SK-MEL-5 (cell line): ENCODE data around the gene PAQR7. TPM values are rescaled to one million over a fixed set of nuclear protein-coding genes. Genes with fewer than 3 reads are reported as not detected.

Source experiments
- DNase-seq: peaks from one replicate; pipeline ENCODE4 v3.0.0-alpha.2; 2016; ENCODE audit warnings: low read depth, low spot score
- in situ Hi-C: cut with HindIII; loops from 2 replicates; pipeline ENCODE4 v1.10.0; 2016; ENCODE audit warnings: low sequenced_read_pairs, high pct_unique_total_duplicates, low pct_unique_long_range_greater_than_20kb
- total RNA-seq: library from RNA; depleted of rRNA; stranded (reverse); fragments of >200 nt; shearing (Covaris generic); gene quantifications from 2 replicates; pipeline ENCODE4 v1.2.3, GENCODE V29; 2014

Gene PAQR7
- total RNA-seq, 1 experiment from 2014 or later: 4.2 TPM

DNA sequence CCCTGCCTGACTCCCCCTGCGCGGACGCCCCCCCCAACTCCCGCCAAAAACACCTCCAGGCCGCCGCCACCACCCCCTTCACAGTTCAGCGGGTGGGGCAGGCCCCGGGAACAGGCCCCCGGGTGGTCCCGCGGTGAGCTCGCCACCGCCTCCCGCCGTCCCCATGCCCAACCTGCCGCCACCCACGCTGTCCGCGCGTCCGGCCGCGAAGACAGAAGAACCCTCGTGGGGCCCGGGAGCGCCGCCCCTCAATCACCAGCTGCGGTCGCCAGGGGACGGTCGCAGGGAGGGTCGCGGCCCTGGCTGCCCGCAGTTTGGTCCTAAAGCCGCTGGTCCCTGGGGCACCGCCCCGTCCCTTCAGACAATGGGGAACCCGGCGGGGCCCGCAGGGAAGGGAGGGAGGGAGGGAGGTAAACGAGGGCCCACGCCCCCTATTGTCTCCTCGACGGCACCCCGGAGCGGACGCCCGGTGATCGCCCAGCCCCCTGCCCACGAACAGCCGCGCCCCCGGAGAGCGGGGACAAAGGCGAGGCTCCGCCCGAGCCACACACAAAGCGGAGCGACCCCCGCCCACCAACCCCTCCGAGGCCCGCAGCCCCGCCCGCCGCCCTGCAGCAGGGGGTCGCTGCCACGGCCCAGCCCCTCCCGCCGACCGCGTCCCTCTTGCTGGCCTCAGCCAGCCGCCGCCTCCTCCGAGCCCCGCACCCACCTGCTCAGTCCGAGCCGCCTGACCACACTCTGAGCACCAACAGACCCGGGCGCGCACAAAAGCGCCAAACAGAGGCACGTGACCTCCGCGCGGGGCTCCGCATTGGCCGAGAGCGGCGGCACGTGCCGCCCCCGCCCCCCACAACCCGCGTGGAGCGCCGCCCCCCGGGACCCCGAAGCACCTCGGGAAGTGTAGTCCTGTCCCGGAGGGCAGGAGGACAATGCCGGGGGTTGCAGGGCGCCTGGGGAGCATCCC lies 30.5 kb upstream of the PAQR7 start, which contains the start of gene STMN1:
Gene STMN1, minus strand, starts transcription at position 740 of the 964 bp plus-strand sequence. CDS start 1,743 bp downstream, outside the sequence.
- in situ Hi-C loops: no loop called here
- peak; percentile 82 for DNase-seq

DNA sequence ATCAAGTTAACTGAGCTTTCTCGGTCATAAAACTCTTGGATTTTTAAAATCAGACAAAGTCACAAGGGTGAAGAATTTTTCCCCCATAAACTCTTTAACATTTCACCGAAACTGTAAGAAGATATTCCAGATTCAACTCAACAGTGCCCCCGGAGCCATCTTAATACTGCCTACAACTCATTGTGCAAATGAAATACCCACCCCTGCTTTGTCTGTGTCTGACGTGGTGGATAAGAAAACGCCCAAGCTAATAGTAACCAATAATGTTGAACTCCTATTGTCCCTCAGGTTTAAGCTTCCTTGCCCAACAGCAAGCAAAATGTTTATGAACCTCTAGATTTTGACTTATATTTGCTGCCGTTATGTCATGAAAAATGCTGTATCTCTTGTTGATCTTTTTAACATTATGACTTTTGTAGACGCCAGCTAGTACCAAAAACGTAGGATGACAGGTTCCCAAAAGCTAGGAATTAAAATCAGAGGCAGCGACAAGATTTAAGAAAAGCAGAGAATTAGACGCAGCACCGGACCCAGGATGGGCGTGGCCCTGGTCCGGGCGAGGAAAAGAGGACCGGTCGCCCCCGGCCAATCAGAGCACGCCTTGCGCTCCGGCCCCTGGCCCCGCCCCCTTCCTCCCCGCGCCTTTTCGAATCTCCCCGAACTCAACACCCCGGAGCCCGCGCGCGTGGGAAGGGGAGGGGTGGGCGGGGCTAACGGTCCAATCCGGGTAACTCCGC lies 29.6 kb upstream of the PAQR7 start:
- in situ Hi-C loops: no loop called here
- DNase-seq: peak; percentile 88

DNA sequence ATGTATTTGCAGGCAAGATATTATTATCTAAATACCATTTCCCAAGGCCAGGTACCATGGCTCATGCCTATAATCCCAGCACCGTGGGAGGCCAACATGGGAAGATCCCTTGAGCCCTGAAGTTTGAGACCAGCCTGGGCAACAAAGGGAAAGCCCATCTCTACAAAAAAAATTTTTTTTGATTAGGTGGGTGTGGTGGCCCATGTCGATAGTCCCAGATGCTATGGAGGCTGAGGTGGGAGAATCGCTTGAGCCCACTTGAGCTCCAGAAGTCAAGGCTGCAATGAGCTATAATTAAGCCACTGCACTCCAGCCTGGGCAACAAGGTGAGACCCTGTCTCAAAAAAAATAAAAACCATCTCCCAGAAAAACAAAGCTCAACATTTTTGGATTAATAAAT lies 28.5 kb upstream of the PAQR7 start:
- no peak for DNase-seq
- in situ Hi-C loops: no loop called here

DNA sequence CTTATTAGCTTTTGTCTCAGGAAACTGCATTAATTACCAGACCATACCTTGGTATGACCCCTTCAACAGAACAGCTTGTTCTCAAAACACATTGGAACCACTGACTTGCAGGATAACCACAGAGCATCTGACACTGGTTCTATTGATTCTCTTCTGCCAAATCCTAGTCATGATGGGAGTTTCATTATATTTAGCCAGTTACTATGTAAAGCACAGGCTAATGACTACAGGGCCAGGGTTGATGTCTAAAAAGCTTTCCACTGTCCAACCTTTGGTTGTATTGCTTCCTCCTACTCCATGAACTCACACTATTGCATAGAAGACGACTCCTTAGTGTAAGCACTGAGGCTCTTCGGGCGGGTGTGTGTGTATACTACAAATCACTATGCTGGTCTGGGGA lies 27.0 kb upstream of the PAQR7 start:
- in situ Hi-C loops: no loop called here
- DNase-seq: peak; percentile 84

DNA sequence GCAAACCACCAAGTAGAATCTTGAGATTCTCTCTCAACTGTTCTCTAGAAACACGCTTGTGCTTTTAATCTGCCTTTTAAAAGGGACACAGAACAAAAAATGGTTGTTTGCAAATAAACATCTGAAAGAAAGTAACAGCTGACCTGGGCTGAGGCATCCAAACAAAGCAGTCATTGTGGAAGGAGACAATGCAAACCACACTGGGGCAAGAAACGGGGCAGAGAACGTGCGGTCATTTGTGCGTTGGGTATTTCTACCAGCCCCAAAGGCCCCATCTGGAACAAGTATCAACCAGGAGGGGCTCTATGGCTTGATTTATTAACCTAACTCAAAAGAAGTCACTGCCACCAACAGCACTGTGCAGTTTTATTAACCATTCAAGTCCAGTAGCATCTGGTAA lies 24.7 kb upstream of the PAQR7 start:
- in situ Hi-C loops: no loop called here
- DNase-seq: peak; percentile 77

DNA sequence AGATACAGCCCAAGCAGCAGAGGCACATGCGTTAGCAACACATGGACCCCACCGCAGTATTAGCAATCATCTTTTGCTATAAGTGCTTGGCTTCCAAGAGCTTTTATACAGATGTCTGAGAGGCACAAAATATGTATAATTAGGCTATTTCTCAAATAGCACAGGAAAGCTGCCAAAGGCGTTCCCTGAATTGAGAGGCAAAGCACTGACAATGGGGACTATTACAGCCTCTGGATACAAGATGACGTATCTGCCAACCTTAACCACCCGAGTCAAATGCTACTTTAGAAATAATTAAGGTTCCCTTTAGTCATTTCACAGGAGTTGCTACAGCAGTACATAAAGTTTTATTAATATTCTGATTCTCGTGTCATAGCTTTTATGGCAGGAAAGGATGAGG lies 24.3 kb upstream of the PAQR7 start:
- no peak for DNase-seq
- in situ Hi-C loops: no loop called here

DNA sequence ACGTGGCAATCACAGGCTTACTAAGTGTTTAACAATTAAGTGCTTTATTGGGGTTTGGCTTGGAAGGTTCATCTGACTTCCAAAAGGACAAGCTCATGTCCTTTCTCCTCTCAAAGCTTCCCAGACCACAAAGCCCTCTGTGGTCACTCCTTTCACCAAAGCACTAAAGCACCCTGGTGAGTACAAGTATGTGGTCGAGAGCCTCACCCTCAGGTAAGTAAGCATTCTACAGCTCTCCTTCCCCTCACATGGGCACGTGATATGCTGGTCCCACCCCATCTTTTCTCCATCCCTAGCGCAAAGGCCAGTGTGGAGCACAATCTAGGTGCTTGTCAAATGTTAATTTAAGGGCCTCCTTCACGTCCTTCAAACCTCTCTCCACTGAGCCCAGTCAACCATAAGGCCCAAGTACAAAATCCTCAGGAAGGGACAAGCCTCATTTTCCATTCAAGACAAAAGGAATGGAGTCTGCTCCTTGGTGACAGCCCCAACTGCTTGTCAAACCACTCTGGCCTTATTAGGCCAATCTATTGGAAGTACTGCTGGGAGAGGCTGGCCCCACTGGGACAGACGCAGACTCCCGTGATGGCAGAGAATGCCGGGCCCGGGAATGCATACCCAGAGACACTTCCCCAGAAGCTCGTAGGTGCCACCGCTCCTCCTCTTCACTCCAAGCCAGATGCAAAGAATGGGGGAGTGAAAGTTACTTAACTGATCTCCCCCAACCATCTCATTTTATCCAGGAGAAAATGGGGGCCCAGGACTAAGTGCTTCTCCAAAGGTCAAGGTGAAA lies 22.9 kb upstream of the PAQR7 start:
- DNase-seq: no peak
- in situ Hi-C loops: no loop called here

DNA sequence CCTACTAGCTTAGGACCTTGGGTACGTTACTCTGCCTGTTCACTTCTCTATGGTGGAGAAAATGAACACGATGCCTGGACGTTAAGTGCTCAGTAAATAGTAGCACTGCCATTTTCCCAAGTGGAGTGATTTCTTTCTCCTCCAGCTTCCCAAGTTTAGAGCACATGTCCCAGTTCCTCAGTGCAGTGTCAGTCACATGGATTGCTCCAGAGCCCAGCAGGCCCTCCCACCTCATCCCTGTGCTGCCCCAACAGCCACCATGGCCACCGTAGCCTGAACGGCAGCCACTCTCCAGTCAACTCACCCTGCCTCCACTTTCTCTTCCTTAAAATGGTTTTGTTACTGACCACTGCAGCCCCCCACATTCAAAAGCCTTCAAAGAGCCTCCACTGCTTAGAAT lies 22.2 kb upstream of the PAQR7 start:
- in situ Hi-C loops: no loop called here
- DNase-seq: no peak

DNA sequence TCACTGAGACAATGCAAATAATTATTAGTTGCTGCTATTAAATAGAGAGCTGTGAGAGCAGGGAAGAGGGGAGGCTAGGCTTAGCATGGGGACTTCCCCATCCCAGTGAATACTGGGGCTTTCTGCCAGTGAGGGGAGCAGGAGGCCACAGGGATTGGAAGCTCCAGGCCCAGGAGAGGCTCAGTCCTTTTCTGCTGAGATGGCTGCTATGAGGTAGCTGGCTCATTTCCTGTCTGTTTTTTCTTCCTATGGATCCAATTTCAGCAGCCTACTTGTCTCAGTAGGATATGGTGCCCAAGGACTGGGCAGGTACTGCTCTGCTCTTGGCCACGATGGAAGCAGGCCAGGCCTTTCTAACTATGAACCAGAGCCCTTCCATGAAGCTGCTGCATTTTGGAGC lies 20.8 kb upstream of the PAQR7 start:
- in situ Hi-C loops: no loop called here
- DNase-seq: no peak

DNA sequence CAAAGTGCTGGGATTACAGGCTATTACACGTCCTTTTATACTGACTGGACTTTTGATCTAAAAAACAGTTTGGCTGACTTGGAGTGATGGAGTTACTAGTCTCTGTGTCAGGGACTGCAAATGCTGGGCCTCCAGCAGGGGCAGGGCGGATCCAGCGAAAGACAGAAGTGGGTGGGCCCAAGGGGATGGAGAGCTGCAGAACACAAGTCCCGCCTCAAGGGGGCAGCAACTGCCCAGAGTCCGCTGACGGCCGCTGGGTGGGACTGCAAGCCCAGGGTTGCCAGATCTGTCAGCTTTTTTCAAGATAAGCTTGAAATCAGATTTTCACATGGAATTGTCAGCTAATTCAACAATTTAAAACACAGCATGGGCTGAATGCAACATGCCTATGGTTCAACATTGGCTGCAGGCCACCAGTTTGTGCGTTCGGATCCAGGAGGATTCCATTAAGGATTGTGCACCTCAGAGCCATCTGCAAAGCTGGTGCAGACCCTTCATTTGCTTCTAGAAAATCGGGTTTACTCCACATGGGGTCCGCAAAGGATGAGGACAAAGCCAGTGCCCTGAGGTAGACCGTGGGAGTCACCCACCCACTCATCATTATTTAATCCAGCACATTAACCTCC lies 20.0 kb upstream of the PAQR7 start:
- DNase-seq: peak; percentile 88
- in situ Hi-C loops: no loop called here

DNA sequence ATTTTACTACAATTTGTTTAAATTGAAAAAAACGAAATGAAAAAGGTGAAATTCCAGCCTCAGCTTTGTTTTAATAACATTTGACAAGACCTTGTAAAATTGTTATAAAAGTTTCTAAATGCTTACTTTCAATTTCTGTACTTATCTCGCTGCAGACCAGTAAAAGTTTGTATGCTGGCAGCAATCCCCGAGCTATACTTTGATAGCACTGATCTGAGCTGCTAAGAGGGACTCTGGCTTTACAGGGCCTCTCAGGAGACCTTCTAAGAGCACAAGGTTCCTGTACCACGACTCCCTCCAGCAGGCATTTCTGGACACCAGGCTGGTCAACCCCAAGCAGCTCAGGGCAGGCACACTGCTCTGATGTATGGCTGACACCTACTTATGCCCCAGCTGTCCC lies 17.6 kb upstream of the PAQR7 start:
- no peak for DNase-seq
- in situ Hi-C loops: no loop called here

DNA sequence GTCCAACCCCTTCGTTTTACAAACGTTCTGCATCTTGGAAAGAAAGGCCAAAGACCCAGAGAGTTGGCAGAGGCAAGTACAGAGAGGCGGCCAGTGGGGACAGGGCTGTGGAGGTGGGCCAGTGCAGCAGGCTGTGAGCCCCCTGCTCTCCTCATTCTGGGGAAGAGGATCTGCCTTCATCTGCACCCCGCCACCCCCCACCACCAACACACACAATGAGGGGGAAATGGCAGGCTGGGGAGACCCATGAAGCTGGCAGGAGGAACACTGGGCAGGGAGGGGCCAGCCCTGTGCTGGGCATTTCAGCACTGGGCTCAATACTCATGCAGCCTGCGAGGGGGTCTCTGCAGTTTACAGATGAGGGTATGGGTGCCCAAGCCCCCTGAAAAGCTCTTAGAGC lies 16.1 kb upstream of the PAQR7 start:
- in situ Hi-C loops: no loop called here

DNA sequence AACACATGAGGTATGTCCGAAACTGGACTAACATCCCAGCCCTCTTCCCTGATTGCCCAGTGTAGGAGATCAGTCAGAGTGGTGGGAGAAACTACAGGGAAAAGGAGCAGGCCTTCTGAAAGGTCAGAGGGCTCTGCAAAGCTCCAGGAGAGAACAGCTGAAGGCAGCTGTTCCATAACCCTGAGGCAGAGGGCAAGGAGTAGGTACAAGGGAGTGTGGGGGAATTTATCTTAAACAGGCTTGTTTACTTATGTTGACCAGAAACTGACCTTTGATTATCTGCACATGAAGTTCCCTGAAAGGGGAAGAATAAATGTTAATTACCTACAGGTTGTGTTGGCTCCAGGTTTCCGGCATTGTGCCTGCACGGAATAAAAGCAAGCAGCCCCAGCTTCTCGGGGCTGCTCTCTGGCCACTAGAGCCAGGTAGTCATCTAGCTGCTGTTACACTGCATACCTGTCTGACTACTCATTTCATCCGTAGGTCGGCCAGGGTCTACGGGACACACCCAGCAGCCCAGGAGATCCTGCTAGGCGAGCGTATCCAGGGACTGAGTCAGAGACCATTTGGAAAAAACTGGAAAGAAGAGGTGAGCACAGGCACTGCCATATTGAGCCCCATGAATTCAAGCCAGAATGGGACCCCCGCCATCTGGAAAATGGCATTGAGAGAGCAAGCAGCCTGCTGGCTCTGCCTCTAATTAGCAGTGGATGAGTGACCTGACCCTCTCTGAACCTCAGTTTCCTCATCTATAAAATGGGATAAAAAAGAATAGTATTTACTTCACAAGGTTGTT lies 14.9 kb upstream of the PAQR7 start:
- in situ Hi-C loops: no loop called here
- DNase-seq: no peak

More for the DNA sequence above, 16.1 kb upstream of the PAQR7 start:
- DNase-seq: no peak

DNA sequence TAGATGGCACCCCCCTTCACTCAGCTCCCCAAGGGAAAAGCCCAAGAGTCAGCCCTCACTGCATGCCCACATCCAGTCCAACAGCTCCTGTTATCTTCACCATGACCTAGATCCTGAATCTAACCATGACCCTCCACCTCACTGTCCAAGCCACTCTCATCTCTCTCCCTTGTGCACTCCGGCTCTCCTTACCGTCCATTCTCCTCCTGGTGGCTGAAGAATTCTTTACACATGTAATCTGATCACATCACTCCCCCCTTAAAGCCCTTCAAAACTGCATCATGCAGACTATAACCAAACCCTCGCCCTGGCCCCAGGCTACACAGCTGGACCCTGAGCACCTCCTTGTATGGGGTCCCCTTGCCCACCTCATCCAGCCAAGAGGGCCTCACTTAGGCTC lies 14.0 kb upstream of the PAQR7 start:
- DNase-seq: no peak
- in situ Hi-C loops: no loop called here

DNA sequence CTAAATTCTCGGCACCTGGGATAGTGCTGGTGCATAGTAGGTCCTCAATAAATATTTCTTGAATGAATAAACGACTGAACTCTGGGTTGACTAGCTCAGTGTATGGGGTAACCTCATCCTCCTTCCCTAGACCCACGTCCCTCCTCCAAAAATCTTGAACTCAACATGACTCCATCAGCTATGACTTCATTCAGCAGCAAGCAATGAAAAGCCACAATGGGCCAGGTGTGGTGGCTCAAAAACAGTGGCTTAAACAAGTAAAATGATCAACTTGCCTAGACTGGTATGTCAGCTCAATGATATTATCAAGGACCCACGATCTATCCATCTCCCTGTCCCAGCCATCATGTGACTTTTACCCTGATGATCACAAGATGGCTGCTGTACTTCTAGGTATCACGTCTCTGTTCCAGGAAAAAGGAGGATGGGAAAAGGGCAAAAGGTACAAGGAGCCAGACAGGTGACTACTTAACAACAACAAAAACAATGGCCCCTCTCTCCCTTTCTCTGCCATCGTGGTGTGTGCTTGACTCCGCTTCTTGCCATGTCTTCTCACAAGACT lies 13.0 kb upstream of the PAQR7 start:
- in situ Hi-C loops: no loop called here
- no peak for DNase-seq

DNA sequence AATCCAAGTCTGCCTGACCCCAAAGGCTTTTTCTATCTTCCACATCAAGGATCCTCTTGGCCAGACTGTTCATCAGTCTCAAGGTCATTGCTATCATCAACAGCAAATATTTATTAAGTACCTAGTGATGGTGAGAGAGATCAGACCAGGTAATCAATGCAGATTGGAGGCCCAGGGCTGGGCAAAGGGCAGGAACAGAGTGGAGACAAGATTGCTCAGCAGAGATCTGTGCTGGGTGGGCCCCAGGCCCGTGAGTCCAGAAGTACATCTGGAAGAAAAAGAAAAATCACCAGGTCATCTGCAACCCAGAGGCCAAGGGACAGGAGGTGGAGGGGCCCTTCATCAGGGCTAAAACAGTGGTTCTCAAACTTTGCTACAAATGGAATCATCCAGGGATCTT lies 10.1 kb upstream of the PAQR7 start:
- DNase-seq: no peak
- in situ Hi-C loops: no loop called here

DNA sequence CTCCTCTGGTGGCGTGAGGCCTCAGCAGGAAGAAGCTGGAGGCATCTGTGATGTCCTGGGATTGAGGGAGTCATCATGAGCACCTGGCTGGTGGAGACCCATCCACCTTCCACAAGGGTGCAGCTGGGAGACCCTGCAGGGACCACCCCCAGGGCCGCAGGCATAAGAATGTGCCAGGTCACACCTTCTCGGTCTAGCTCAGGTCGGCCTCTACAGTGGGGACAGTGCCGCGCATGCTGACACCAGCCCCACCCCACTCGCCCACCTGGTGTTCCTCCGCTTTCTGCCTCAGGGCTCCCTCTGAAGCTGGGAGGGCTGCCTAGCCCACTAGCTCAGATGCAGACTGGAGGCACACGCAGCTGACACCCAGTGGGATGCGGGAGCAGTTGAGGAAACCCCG lies 5.8 kb upstream of the PAQR7 start:
- in situ Hi-C loops: no loop called here
- no peak for DNase-seq
